Liver (tissue), 3 donors: ENCODE measurements around the gene TMED6.

Source experiments
- ATF3 ChIP-seq: IDR thresholded peaks from 2 replicates; pipeline ENCODE4 v1.6.1; 2016; ENCODE audit warnings: antibody characterized with exemption
- EGR1 ChIP-seq, 2 donors: IDR thresholded peaks; 2 replicates each; pipeline ENCODE4 v1.6.1; 2016 to 2018; ENCODE audit warnings: antibody characterized with exemption in 2 of 2, low read depth in 2 of 2
- GABPA ChIP-seq, 2 donors: IDR thresholded peaks in 1 of 2; conservative IDR thresholded peaks in 1 of 2; 2 replicates each; pipeline ENCODE4 v1.6.1; 2016; ENCODE audit warnings: antibody characterized with exemption in 2 of 2, mild to moderate bottlenecking in 1 of 2, moderate library complexity in 1 of 2
- JUND ChIP-seq, 2 donors: IDR thresholded peaks; 2 replicates each; pipeline ENCODE4 v1.6.1; 2016; ENCODE audit warnings: antibody characterized with exemption in 2 of 2
- NR2F2 ChIP-seq: IDR thresholded peaks from 2 replicates; pipeline ENCODE4 v1.6.1; 2016; ENCODE audit warnings: antibody characterized with exemption
- RAD21 ChIP-seq, 2 donors: IDR thresholded peaks; 2 replicates each; pipeline ENCODE4 v1.6.1; 2016; ENCODE audit warnings: antibody characterized with exemption in 2 of 2, mild to moderate bottlenecking in 2 of 2
- REST ChIP-seq: IDR thresholded peaks from 2 replicates; pipeline ENCODE4 v1.6.1; 2016; ENCODE audit warnings: antibody characterized with exemption, mild to moderate bottlenecking
- SP1 ChIP-seq: IDR thresholded peaks from 2 replicates; pipeline ENCODE4 v1.6.1; 2018; ENCODE audit warnings: antibody characterized with exemption, mild to moderate bottlenecking
- TAF1 ChIP-seq: conservative IDR thresholded peaks from 2 replicates; pipeline ENCODE4 v1.6.1; 2016; ENCODE audit warnings: antibody characterized with exemption, mild to moderate bottlenecking
- YY1 ChIP-seq: IDR thresholded peaks from 2 replicates; pipeline ENCODE4 v1.6.1; 2016; ENCODE audit warnings: antibody characterized with exemption, mild to moderate bottlenecking
- TF ChIP-seq, protein P1 (sequence below): fragments of 150-350 bp; IDR thresholded peaks from 2 replicates; pipeline ENCODE4 v1.5.1; 2017; ENCODE audit warnings: improper control_type of control experiment, low read depth, low read length; ENCODE audit not compliant: missing input control
- TF ChIP-seq, protein P2 (sequence below): IDR thresholded peaks from 2 replicates; pipeline ENCODE4 v1.6.1; 2016; ENCODE audit warnings: antibody characterized with exemption
- donor health status: healthy.
- donor health status: healthy.

DNA sequence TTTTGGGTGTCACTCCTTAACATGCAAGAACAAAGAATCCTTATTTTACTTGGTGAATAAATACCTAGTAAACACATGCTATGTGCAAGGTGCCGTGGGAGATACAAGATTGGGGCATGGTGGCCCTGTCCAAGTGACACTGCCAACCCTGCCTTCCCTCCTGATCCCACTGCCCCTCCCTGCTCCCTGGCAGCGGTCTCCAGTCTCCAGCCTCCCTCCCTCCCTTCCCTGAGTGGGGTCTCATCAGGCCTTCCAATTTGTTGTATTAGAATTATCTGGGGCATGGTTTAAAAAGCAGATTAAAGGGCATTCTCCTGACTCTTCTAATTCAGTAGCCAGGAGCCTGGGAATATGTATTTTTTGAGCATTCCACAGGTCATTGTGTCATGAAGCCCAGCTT, 12.5 kb upstream of the TMED6 start:
- TF ChIP-seq, protein P1, sequence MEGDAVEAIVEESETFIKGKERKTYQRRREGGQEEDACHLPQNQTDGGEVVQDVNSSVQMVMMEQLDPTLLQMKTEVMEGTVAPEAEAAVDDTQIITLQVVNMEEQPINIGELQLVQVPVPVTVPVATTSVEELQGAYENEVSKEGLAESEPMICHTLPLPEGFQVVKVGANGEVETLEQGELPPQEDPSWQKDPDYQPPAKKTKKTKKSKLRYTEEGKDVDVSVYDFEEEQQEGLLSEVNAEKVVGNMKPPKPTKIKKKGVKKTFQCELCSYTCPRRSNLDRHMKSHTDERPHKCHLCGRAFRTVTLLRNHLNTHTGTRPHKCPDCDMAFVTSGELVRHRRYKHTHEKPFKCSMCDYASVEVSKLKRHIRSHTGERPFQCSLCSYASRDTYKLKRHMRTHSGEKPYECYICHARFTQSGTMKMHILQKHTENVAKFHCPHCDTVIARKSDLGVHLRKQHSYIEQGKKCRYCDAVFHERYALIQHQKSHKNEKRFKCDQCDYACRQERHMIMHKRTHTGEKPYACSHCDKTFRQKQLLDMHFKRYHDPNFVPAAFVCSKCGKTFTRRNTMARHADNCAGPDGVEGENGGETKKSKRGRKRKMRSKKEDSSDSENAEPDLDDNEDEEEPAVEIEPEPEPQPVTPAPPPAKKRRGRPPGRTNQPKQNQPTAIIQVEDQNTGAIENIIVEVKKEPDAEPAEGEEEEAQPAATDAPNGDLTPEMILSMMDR = no peak
- TF ChIP-seq TAF1 (no peak), EGR1 (IDR thresholded peaks at IDR 0.05; ENCODE audit: low read depth in 2 of 2) (no peak), RAD21 (IDR thresholded peaks at IDR 0.05) (no peak), GABPA (IDR thresholded peaks at IDR 0.05 in 1 of 2, conservative IDR thresholded peaks at IDR 0.05 in 1 of 2) (no peak), SP1 (no peak), YY1 (no peak), REST (no peak), ATF3 (no peak), NR2F2 (no peak), JUND (IDR thresholded peaks at IDR 0.05) (no peak)
- TF ChIP-seq, protein P2, sequence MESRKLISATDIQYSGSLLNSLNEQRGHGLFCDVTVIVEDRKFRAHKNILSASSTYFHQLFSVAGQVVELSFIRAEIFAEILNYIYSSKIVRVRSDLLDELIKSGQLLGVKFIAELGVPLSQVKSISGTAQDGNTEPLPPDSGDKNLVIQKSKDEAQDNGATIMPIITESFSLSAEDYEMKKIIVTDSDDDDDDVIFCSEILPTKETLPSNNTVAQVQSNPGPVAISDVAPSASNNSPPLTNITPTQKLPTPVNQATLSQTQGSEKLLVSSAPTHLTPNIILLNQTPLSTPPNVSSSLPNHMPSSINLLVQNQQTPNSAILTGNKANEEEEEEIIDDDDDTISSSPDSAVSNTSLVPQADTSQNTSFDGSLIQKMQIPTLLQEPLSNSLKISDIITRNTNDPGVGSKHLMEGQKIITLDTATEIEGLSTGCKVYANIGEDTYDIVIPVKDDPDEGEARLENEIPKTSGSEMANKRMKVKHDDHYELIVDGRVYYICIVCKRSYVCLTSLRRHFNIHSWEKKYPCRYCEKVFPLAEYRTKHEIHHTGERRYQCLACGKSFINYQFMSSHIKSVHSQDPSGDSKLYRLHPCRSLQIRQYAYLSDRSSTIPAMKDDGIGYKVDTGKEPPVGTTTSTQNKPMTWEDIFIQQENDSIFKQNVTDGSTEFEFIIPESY = no peak
